ENCODE results near the gene PCDHGC3. TPM values are rescaled to one million over a fixed set of nuclear protein-coding genes. Genes with fewer than 3 reads are reported as not detected.

Gene PCDHGC3
- total RNA-seq, 2 donors from 2014 or later: 13.1 to 22.2 TPM

DNA sequence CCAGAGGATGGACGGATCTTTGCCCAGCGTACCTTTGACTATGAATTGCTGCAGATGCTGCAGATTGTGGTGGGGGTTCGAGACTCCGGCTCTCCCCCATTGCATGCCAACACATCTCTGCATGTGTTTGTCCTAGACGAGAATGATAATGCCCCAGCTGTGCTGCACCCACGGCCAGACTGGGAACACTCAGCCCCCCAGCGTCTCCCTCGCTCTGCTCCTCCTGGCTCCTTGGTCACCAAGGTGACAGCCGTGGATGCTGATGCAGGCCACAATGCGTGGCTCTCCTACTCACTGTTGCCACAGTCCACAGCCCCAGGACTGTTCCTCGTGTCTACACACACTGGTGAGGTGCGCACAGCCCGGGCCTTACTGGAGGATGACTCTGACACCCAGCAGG is 15.0 kb downstream of the PCDHGC3 start:
- H3K4me1 ChIP-seq: no peaks in the 10 kb centered on the region
- peaks cover 11% of the 10 kb centered on the region for H3K27me3 ChIP-seq
- H3K36me3 ChIP-seq: no peaks in the 10 kb centered on the region
- intact Hi-C loops (cut with DNase I): no loop called here
- no peaks in the 10 kb centered on the region for H3K9me3 ChIP-seq
- H3K27ac ChIP-seq: no peak overlapping the region
- TF ChIP-seq, protein P1, sequence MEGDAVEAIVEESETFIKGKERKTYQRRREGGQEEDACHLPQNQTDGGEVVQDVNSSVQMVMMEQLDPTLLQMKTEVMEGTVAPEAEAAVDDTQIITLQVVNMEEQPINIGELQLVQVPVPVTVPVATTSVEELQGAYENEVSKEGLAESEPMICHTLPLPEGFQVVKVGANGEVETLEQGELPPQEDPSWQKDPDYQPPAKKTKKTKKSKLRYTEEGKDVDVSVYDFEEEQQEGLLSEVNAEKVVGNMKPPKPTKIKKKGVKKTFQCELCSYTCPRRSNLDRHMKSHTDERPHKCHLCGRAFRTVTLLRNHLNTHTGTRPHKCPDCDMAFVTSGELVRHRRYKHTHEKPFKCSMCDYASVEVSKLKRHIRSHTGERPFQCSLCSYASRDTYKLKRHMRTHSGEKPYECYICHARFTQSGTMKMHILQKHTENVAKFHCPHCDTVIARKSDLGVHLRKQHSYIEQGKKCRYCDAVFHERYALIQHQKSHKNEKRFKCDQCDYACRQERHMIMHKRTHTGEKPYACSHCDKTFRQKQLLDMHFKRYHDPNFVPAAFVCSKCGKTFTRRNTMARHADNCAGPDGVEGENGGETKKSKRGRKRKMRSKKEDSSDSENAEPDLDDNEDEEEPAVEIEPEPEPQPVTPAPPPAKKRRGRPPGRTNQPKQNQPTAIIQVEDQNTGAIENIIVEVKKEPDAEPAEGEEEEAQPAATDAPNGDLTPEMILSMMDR (IDR thresholded peaks at IDR 0.05): no peak
- no peak overlapping the region for H3K4me3 ChIP-seq
- no peak overlapping the region for H3K9ac ChIP-seq (ENCODE audit: low read depth in 2 of 2, low read length in 2 of 2)
- no peak for DNase-seq

DNA sequence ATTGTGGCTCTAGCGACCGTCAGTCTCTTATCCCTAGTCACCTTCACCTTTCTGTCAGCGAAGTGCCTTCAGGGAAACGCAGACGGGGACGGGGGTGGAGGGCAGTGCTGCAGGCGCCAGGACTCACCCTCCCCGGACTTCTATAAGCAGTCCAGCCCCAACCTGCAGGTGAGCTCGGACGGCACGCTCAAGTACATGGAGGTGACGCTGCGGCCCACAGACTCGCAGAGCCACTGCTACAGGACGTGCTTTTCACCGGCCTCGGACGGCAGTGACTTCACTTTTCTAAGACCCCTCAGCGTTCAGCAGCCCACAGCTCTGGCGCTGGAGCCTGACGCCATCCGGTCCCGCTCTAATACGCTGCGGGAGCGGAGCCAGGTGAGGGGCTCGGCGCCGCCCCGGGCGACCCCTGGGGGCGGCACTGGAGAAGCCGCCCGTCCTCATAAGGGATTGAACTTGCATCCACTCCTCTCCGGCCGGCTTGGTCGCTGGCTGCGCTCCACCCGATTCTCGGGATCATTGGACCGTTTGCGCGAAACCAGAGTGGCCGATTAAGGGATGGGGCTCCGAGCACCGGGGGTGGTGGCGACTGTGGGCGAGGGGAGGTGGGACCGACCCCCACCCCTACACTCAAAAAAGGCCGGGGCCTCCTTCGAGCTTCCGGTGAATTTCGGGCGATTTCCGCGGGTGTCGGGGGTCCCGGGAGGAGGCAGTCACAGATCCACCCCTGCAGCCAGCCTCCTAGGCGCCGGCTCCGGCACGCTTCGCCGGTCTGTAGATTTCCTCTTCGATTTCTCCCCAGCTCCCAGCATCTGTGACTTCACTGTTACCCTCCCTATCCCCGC is 15.8 kb downstream of the PCDHGC3 start:
- Histone ChIP-seq H3K36me3 (no peaks in the 10 kb centered on the region), H3K9ac (ENCODE audit: low read depth in 2 of 2, low read length in 2 of 2) (no peak overlapping the region), H3K27me3 (peaks cover 11% of the 10 kb centered on the region), H3K4me3 (no peak overlapping the region), H3K27ac (no peak overlapping the region), H3K4me1 (no peaks in the 10 kb centered on the region), H3K9me3 (no peaks in the 10 kb centered on the region)
- intact Hi-C loops (cut with DNase I): no loop called here
- DNase-seq: no peak
- TF ChIP-seq, protein P1 (IDR thresholded peaks at IDR 0.05): no peak

DNA sequence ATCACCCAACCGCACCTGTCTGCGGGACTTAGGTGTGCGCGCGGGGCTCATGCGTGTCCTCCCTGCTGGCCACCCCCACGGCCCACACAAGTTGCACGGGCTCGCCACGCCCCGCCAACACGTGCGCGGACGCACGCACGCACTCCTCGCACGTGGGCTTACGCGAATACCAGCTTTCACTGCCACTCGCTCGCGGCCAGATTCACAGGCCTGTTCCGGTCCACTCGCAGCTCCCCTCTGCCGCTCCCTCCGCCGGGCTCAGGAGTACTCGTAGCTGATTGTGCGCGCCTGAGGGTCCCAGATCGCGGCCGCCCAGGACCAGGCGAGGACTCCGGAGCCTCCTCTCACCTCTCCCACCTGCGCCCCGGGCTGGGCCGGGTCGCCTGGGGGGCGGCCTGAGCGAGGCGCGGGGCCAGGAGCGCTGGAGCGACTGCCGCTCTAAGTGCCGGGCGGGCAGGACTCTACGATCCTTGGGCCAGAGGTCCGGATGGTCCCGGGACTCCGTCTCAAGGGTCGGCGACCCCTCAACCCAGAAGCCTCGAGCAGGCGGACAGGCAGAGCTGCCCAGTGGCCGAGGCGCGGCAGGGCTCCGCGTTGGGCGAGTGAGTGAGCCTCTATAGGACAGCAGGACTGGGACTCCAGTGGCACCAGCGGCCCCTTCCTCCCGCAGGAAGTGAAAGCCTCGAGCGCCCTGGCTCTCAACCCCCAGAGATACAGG is 16.6 kb downstream of the PCDHGC3 start:
- intact Hi-C loops (cut with DNase I): no loop called here
- Histone ChIP-seq H3K4me1 (no peaks in the 10 kb centered on the region), H3K4me3 (no peak overlapping the region), H3K9ac (ENCODE audit: low read depth in 2 of 2, low read length in 2 of 2) (no peak overlapping the region), H3K36me3 (no peaks in the 10 kb centered on the region), H3K27me3 (peaks cover 11% of the 10 kb centered on the region), H3K27ac (no peak overlapping the region), H3K9me3 (no peaks in the 10 kb centered on the region)
- TF ChIP-seq, protein P1 (IDR thresholded peaks at IDR 0.05): no peak
- no peak for DNase-seq

DNA sequence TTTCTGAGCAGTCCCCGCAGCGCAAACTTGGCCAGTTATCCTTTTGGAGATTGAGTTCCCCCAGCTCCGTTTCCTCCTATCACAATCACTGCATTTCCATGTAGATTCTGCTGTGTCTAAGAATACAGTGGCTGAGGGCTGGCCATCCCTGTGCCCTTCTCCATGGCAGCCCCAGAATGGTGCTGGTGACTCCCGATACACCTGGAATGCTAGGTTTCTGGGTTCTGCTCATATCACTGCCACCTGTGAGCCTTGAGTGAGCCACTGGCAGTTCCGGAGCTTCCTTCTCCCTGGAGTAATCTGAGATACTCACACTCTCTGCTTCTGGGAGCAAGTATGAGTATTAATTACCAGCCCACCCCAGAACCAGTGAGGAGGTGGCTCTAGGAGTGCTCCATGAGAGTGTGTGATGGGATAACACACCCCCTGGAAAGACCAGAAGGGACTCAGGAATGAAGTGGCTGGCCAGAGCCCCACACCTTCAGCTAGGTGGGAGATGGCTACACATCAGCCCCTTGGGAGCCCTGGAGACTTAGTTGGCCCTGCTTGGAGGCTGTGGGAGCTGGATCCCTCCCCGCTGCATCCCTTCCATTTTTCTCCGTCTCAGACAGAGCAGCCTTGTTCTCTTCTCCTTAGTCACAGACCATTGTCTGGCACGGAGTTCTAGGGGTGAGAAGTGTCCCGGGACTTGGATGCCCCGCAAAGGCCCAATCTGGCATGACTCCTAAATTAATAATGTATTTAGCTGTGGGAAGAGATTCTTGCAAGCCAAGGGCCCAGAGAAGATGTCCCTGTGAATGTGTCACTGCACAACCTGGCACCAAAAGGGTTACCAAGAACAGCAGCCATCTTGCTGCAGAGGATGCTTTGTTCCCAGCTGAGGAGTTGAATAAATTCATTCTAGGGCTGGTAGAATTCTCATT is 18.0 kb downstream of the PCDHGC3 start:
- peaks cover 11% of the 10 kb centered on the region for H3K27me3 ChIP-seq
- no peaks in the 10 kb centered on the region for H3K9me3 ChIP-seq
- H3K36me3 ChIP-seq: no peaks in the 10 kb centered on the region
- H3K27ac ChIP-seq: no peak overlapping the region
- no peaks in the 10 kb centered on the region for H3K4me1 ChIP-seq
- H3K9ac ChIP-seq (ENCODE audit: low read depth in 2 of 2, low read length in 2 of 2): no peak overlapping the region
- TF ChIP-seq, protein P1 (IDR thresholded peaks at IDR 0.05): no peak
- DNase-seq: no peak
- H3K4me3 ChIP-seq: no peak overlapping the region
- intact Hi-C loops (cut with DNase I): no loop called here

Measured in colonic mucosa (tissue), 4 donors.